ENCODE results near the gene JADE2. TPM values are rescaled to one million over a fixed set of nuclear protein-coding genes. Genes with fewer than 3 reads are reported as not detected.

The JADE2 gene
- total and polyA plus RNA-seq, 2 experiments from 2014 or later, result 16.2 to 40.8 TPM

- Histone ChIP-seq H2AFZ (no peak overlapping the region), H3K4me1 (ENCODE audit: insufficient read depth) (0 out of 2 replicates have a peak, but pooled peaks cover 4% of the 10 kb centered on the region), H4K20me1 (replicated peaks; ENCODE audit: insufficient read depth) (no peaks in the 10 kb centered on the region), H3K79me2 (replicated peaks; ENCODE audit: insufficient read depth) (no peaks in the 10 kb centered on the region), H3K4me3 (no peak overlapping the region), H3K27ac (ENCODE audit: low read depth) (peak overlapping the region; percentile 58), H3K27me3 (ENCODE audit: insufficient read depth) (no peaks in the 10 kb centered on the region), H3F3A (replicated peaks; ENCODE audit: low read depth) (0 out of 2 replicates have a peak, but pooled peaks cover 5% of the 10 kb centered on the region), H3K9me2 (ENCODE audit: insufficient read depth) (no peaks in the 10 kb centered on the region), H3K4me2 (no peak overlapping the region), H3K36me3 (ENCODE audit: insufficient read depth) (no peaks in the 10 kb centered on the region)
- H3K4me1 Mint-ChIP-seq, result peaks cover 7% of the 10 kb centered on the region; the same call in 2 of the 3 replicates
- H3K9me3 Mint-ChIP-seq, result no peaks in the 10 kb centered on the region
- peaks cover 45% of the 10 kb centered on the region; the same call in 2 of the 3 replicates for H3K36me3 Mint-ChIP-seq (ENCODE audit: low read depth)
- no peak overlapping the region for H3K27ac Mint-ChIP-seq
- DNase-seq (ENCODE audit: low spot score), result no peak
- no peaks in the 10 kb centered on the region for H3K27me3 Mint-ChIP-seq (ENCODE audit: insufficient read depth, low read depth, poor library complexity)
- no peak overlapping the region for H3K4me3 Mint-ChIP-seq
- ATAC-seq, result peak; percentile 25; the same call in 1 of the 3 replicates
- TF ChIP-seq REST (IDR thresholded peaks at IDR 0.05; ENCODE audit: unreplicated experiment), result no peak
- TF ChIP-seq ZNF114 (CRISPR knock-in tag; IDR thresholded peaks at IDR 0.05), result no peak
- no peak for TF ChIP-seq CREB1 (CRISPR knock-in tag; IDR thresholded peaks at IDR 0.05; ENCODE audit: low read depth)
- TF ChIP-seq CTCF (conservative IDR thresholded peaks at IDR 0.05; ENCODE audit: low read depth in 2 of 2), result no peak
- no peak for TF ChIP-seq JUNB (IDR thresholded peaks at IDR 0.05; ENCODE audit: unreplicated experiment)
- TF ChIP-seq ETS1 (IDR thresholded peaks at IDR 0.05), result no peak
- TF ChIP-seq EZH2 (IDR thresholded peaks at IDR 0.05; ENCODE audit: low read depth, unreplicated experiment), result no peak
- no peak for TF ChIP-seq POLR2AphosphoS5 (IDR thresholded peaks at IDR 0.05; ENCODE audit: low read depth)
- no peak for TF ChIP-seq STAT1 (IDR thresholded peaks at IDR 0.05; ENCODE audit: unreplicated experiment)
- TF ChIP-seq, protein P1, sequence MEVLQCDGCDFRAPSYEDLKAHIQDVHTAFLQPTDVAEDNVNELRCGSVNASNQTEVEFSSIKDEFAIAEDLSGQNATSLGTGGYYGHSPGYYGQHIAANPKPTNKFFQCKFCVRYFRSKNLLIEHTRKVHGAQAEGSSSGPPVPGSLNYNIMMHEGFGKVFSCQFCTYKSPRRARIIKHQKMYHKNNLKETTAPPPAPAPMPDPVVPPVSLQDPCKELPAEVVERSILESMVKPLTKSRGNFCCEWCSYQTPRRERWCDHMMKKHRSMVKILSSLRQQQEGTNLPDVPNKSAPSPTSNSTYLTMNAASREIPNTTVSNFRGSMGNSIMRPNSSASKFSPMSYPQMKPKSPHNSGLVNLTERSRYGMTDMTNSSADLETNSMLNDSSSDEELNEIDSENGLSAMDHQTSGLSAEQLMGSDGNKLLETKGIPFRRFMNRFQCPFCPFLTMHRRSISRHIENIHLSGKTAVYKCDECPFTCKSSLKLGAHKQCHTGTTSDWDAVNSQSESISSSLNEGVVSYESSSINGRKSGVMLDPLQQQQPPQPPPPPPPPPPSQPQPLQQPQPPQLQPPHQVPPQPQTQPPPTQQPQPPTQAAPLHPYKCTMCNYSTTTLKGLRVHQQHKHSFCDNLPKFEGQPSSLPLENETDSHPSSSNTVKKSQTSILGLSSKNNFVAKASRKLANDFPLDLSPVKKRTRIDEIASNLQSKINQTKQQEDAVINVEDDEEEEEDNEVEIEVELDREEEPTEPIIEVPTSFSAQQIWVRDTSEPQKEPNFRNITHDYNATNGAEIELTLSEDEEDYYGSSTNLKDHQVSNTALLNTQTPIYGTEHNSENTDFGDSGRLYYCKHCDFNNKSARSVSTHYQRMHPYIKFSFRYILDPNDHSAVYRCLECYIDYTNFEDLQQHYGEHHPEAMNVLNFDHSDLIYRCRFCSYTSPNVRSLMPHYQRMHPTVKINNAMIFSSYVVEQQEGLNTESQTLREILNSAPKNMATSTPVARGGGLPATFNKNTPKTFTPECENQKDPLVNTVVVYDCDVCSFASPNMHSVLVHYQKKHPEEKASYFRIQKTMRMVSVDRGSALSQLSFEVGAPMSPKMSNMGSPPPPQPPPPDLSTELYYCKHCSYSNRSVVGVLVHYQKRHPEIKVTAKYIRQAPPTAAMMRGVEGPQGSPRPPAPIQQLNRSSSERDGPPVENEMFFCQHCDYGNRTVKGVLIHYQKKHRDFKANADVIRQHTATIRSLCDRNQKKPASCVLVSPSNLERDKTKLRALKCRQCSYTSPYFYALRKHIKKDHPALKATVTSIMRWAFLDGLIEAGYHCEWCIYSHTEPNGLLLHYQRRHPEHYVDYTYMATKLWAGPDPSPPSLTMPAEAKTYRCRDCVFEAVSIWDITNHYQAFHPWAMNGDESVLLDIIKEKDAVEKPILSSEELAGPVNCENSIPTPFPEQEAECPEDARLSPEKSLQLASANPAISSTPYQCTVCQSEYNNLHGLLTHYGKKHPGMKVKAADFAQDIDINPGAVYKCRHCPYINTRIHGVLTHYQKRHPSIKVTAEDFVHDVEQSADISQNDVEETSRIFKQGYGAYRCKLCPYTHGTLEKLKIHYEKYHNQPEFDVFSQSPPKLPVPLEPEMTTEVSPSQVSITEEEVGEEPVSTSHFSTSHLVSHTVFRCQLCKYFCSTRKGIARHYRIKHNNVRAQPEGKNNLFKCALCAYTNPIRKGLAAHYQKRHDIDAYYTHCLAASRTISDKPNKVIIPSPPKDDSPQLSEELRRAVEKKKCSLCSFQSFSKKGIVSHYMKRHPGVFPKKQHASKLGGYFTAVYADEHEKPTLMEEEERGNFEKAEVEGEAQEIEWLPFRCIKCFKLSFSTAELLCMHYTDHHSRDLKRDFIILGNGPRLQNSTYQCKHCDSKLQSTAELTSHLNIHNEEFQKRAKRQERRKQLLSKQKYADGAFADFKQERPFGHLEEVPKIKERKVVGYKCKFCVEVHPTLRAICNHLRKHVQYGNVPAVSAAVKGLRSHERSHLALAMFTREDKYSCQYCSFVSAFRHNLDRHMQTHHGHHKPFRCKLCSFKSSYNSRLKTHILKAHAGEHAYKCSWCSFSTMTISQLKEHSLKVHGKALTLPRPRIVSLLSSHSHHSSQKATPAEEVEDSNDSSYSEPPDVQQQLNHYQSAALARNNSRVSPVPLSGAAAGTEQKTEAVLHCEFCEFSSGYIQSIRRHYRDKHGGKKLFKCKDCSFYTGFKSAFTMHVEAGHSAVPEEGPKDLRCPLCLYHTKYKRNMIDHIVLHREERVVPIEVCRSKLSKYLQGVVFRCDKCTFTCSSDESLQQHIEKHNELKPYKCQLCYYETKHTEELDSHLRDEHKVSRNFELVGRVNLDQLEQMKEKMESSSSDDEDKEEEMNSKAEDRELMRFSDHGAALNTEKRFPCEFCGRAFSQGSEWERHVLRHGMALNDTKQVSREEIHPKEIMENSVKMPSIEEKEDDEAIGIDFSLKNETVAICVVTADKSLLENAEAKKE (CRISPR knock-in tag; IDR thresholded peaks at IDR 0.05), result no peak
- TF ChIP-seq EZH2phosphoT487 (IDR thresholded peaks at IDR 0.05; ENCODE audit: unreplicated experiment), result no peak
- TF ChIP-seq NANOG (IDR thresholded peaks at IDR 0.05; ENCODE audit: borderline replicate concordance), result no peak
- no peak for TF ChIP-seq ZNF331 (CRISPR knock-in tag; IDR thresholded peaks at IDR 0.05; ENCODE audit: low read depth)
These were observed 89.1 kb downstream of the JADE2 start for GRCh38 chr5:134614450-134615085.

Data from GM23338 (cell line).